SK-N-SH (cell line): Measurements from ENCODE around the gene ZFAND6. TPM values are rescaled to one million over a fixed set of nuclear protein-coding genes. Genes with fewer than 3 reads are reported as not detected.
A peak's percentile ranks its signal among the peaks of the same experiment; 100 is the strongest.

Source experiments
- CTCF ChIA-PET: fragments of 300-600, 350-600 bp; formaldehyde crosslinking; extraction: SDS; loops from one replicate; lab custom pipeline; 2021; lab: Yijun Ruan, JAX
- POLR2A ChIA-PET: fragments of 350-600 bp; sonication (Branson Sonifier 250); formaldehyde crosslinking; extraction: SDS; loops from one replicate; lab custom pipeline; 2020; ENCODE audit warnings: antibody characterized with exemption, inconsistent platforms; lab: Yijun Ruan, JAX
- DNase-seq: peaks from one replicate; pipeline ENCODE4 v3.0.0; 2012
- H2AFZ ChIP-seq: fragments of 200-600 bp; sonication (generic); 2 replicates; pipeline ENCODE4 v1.8.1; 2016; ENCODE audit warnings: antibody characterized with exemption, mild to moderate bottlenecking, low read depth
- H3F3A ChIP-seq: fragments of 200-600 bp; sonication (generic); replicated peaks from 2 replicates; pipeline ENCODE3; 2016; ENCODE audit warnings: antibody characterized with exemption, mild to moderate bottlenecking; ENCODE audit not compliant: insufficient read depth
- H3K27ac ChIP-seq, 2 experiments: fragments of 200-500 bp in 1 of 2; fragments of 200-600 bp in 1 of 2; sonication (Bioruptor generic) in 1 of 2; sonication (generic), shearing (Covaris generic) in 1 of 2; 2 replicates each; pipeline versions ENCODE4 v1.5.1 to v1.6.1; 2014 to 2016; ENCODE audit warnings: low read depth in 2 of 2, inconsistent platforms in 1 of 2, low read length in 1 of 2, mild to moderate bottlenecking in 1 of 2, mixed read lengths in 1 of 2
- H3K27me3 ChIP-seq: fragments of 200-600 bp; sonication (generic), shearing (Covaris generic); 2 replicates; pipeline ENCODE4 v1.6.1; 2016; ENCODE audit warnings: mixed run types; ENCODE audit not compliant: insufficient read depth
- H3K36me3 ChIP-seq, 2 experiments: fragments of 200-500 bp in 1 of 2; fragments of 200-600 bp in 1 of 2; sonication (Bioruptor generic) in 1 of 2; sonication (generic) in 1 of 2; replicated peaks in 1 of 2; 2 replicates each; pipeline versions ENCODE3 to v1.5.1; 2014 to 2016; ENCODE audit warnings: low read length in 1 of 2, mild to moderate bottlenecking in 1 of 2; ENCODE audit not compliant: insufficient read depth in 2 of 2, control insufficient read depth in 1 of 2
- H3K4me1 ChIP-seq, 2 experiments: fragments of 200-500 bp in 1 of 2; fragments of 200-600 bp in 1 of 2; sonication (Bioruptor generic) in 1 of 2; sonication (generic), shearing (Covaris generic) in 1 of 2; 2 replicates each; pipeline versions ENCODE4 v1.5.1 to v1.6.1; 2014 to 2016; ENCODE audit warnings: low read depth in 1 of 2, low read length in 1 of 2, mixed run types in 1 of 2; ENCODE audit not compliant: insufficient read depth in 2 of 2, control insufficient read depth in 1 of 2
- H3K4me2 ChIP-seq: fragments of 200-600 bp; sonication (generic), shearing (Covaris generic); 2 replicates; pipeline ENCODE4 v1.6.1; 2017; ENCODE audit warnings: mixed run types
- H3K4me3 ChIP-seq, 2 experiments: fragments of 200-500 bp in 1 of 2; fragments of 200-600 bp in 1 of 2; sonication (Bioruptor generic) in 1 of 2; sonication (generic), shearing (Covaris generic) in 1 of 2; 2 replicates each; pipeline versions ENCODE4 v1.5.1 to v1.8.1; 2014 to 2016; ENCODE audit warnings: low read depth in 2 of 2, inconsistent platforms in 1 of 2, low read length in 1 of 2, mild to moderate bottlenecking in 1 of 2, mixed read lengths in 1 of 2, moderate library complexity in 1 of 2
- H3K79me2 ChIP-seq: fragments of 200-600 bp; sonication (generic); 2 replicates; pipeline ENCODE4 v1.8.1; 2017; ENCODE audit warnings: mild to moderate bottlenecking; ENCODE audit not compliant: insufficient read depth
- H3K9ac ChIP-seq: fragments of 200-600 bp; sonication (generic); 2 replicates; pipeline ENCODE4 v1.6.1; 2017; ENCODE audit warnings: mixed run types
- H3K9me2 ChIP-seq: fragments of 200-600 bp; sonication (generic); 2 replicates; pipeline ENCODE4 v1.6.1; 2017; ENCODE audit warnings: mixed run types
- H3K9me3 ChIP-seq: fragments of 200-600 bp; sonication (generic); 2 replicates; pipeline ENCODE4 v1.6.1; 2017; ENCODE audit warnings: mixed run types, mild to moderate bottlenecking, moderate library complexity
- H4K20me1 ChIP-seq: fragments of 200-600 bp; sonication (generic); 2 replicates; pipeline ENCODE4 v1.6.1; 2017; ENCODE audit warnings: mild to moderate bottlenecking, mixed run types; ENCODE audit not compliant: insufficient read depth
- CTCF ChIP-seq: fragments of 200-600 bp; sonication (generic); IDR thresholded peaks from 2 replicates; pipeline ENCODE4 v1.6.1; 2017; ENCODE audit warnings: antibody characterized with exemption, mild to moderate bottlenecking, moderate library complexity
- ELF1 ChIP-seq: IDR thresholded peaks from 2 replicates; pipeline ENCODE4 v1.4.0; 2012
- EP300 ChIP-seq, 2 experiments: IDR thresholded peaks; 2 replicates each; pipeline versions ENCODE4 v1.4.0 to v1.6.1; 2012; ENCODE audit warnings: borderline replicate concordance in 1 of 2, low read depth in 1 of 2, low read length in 1 of 2
- FOSL2 ChIP-seq: IDR thresholded peaks from 2 replicates; pipeline ENCODE4 v1.4.0; 2012; ENCODE audit warnings: low read depth, mild to moderate bottlenecking, moderate library complexity, borderline replicate concordance
- FOXJ3 ChIP-seq: sonication (generic); formaldehyde crosslinking; IDR thresholded peaks from 2 replicates; pipeline ENCODE4 v1.5.1; 2020; ENCODE audit warnings: mild to moderate bottlenecking, missing genetic modification reagents
- FOXM1 ChIP-seq: IDR thresholded peaks from 2 replicates; pipeline ENCODE4 v1.4.0; 2012; ENCODE audit warnings: low read depth, mild to moderate bottlenecking
- GABPA ChIP-seq: IDR thresholded peaks from 2 replicates; pipeline ENCODE4 v1.4.0; 2012; ENCODE audit warnings: low read depth, mild to moderate bottlenecking
- GATA2 ChIP-seq: sonication (generic); formaldehyde crosslinking; IDR thresholded peaks from 2 replicates; pipeline ENCODE4 v1.5.0; 2020; ENCODE audit warnings: mild to moderate bottlenecking, missing genetic modification reagents
- IRF3 ChIP-seq: fragments of 150-350 bp; IDR thresholded peaks from 2 replicates; pipeline ENCODE4 v1.6.1; 2016; ENCODE audit warnings: mild to moderate bottlenecking, low read depth, low read length
- JUND ChIP-seq: IDR thresholded peaks from 2 replicates; pipeline ENCODE4 v1.4.0; 2012
- MAX ChIP-seq: IDR thresholded peaks from 2 replicates; pipeline ENCODE4 v1.4.0; 2012; ENCODE audit warnings: low read depth
- MEF2A ChIP-seq: IDR thresholded peaks from 2 replicates; pipeline ENCODE4 v1.4.0; 2012; ENCODE audit warnings: low read depth, borderline replicate concordance
- MXI1 ChIP-seq: IDR thresholded peaks from 2 replicates; pipeline ENCODE4 v1.6.1; 2012; ENCODE audit warnings: mild to moderate bottlenecking, low read depth, low read length, improper control_type of control experiment
- NFIC ChIP-seq: IDR thresholded peaks from 2 replicates; pipeline ENCODE4 v1.4.0; 2012; ENCODE audit warnings: borderline replicate concordance
- POLR2AphosphoS5 ChIP-seq: IDR thresholded peaks from 2 replicates; pipeline ENCODE4 v1.6.1; 2012; ENCODE audit warnings: low read depth, low read length
- RAD21 ChIP-seq: IDR thresholded peaks from 2 replicates; pipeline ENCODE4 v1.6.1; 2012; ENCODE audit warnings: mild to moderate bottlenecking, low read length
- RFX5 ChIP-seq: IDR thresholded peaks from 2 replicates; pipeline ENCODE4 v1.6.1; 2012; ENCODE audit warnings: mild to moderate bottlenecking, improper control_type of control experiment, low read length
- RXRA ChIP-seq: IDR thresholded peaks from 2 replicates; pipeline ENCODE4 v1.4.0; 2012; ENCODE audit warnings: low read depth, mild to moderate bottlenecking, borderline replicate concordance
- SMC3 ChIP-seq: IDR thresholded peaks from 2 replicates; pipeline ENCODE4 v1.6.1; 2012; ENCODE audit warnings: low read depth, low read length, improper control_type of control experiment
- TAF1 ChIP-seq: IDR thresholded peaks from 2 replicates; pipeline ENCODE4 v1.6.1; 2012; ENCODE audit warnings: low read depth, mild to moderate bottlenecking, low read length, moderate library complexity, borderline replicate concordance
- TCF12 ChIP-seq: IDR thresholded peaks from 2 replicates; pipeline ENCODE4 v1.4.0; 2012
- TEAD4 ChIP-seq: IDR thresholded peaks from 2 replicates; pipeline ENCODE4 v1.4.0; 2012; ENCODE audit warnings: mild to moderate bottlenecking, borderline replicate concordance; ENCODE audit not compliant: insufficient read depth
- USF1 ChIP-seq: IDR thresholded peaks from 2 replicates; pipeline ENCODE4 v1.4.0; 2012; ENCODE audit warnings: low read depth, borderline replicate concordance
- YY1 ChIP-seq: IDR thresholded peaks from 2 replicates; pipeline ENCODE4 v1.4.0; 2012; ENCODE audit warnings: low read depth, mild to moderate bottlenecking
- ZBTB33 ChIP-seq: IDR thresholded peaks from 2 replicates; pipeline ENCODE4 v1.4.0; 2012; ENCODE audit warnings: low read depth, borderline replicate concordance
- WGBS: methylation state at CpG from one replicate; pipeline ENCODE4 v1.1.6; 2017; ENCODE audit warnings: low lambda C conversion rate; 5-methylcytosine and 5-hydroxymethylcytosine counted together
- polyA plus RNA-seq, 3 experiments: library from polyadenylated mRNA; depleted of rRNA; stranded (reverse); fragments of >200 nt; gene quantifications; 2 replicates each; pipeline ENCODE4 v1.2.3, GENCODE V29; 2012

The ZFAND6 gene
- polyA plus RNA-seq, 1 of the 3 experiments (the other 2 are of a cell fraction): 90.1 TPM

- H3F3A ChIP-seq: no peaks in the 10 kb centered on the region
- DNase-seq: no peak
- H3K36me3 ChIP-seq: peaks cover 13 to 41% of the 10 kb centered on the region in 2 experiments
- CTCF ChIA-PET: interaction anchor here (3.1 kb wide), 1 partner anchor 12 kb away, joined by 18 read pairs; no protein-coding TSS in a partner anchor
- H3K9me3 ChIP-seq: no peaks in the 10 kb centered on the region
- WGBS: 79% methylated on average over 7 of the region's 7 CpGs
- no peak overlapping the region for H2AFZ ChIP-seq
- H3K9ac ChIP-seq: no peak overlapping the region
- no peaks in the 10 kb centered on the region for H3K9me2 ChIP-seq
- no peak overlapping the region for H3K4me3 ChIP-seq
- H4K20me1 ChIP-seq: no peaks in the 10 kb centered on the region
- no peak overlapping the region for H3K4me2 ChIP-seq
- no peak for TF ChIP-seq MEF2A
- no peak for TF ChIP-seq SMC3
- TF ChIP-seq CTCF: no peak
- peak; percentile 43; the same call in 1 of the 2 replicates for TF ChIP-seq ELF1
- TF ChIP-seq IRF3: no peak
- no peak for TF ChIP-seq FOXM1
- TF ChIP-seq TEAD4: no peak
- no peak for TF ChIP-seq RFX5
- TF ChIP-seq TAF1: no peak
- TF ChIP-seq FOSL2: peak; percentile 17; the same call in 1 of the 2 replicates
- no peak for TF ChIP-seq GATA2
- TF ChIP-seq TCF12: peak; percentile 13; the same call in 1 of the 2 replicates
- TF ChIP-seq RAD21: no peak
- TF ChIP-seq FOXJ3: no peak
- no peak for TF ChIP-seq JUND
- TF ChIP-seq RXRA: no peak
- TF ChIP-seq YY1: no peak
- peak; percentile 97 for TF ChIP-seq MAX
- TF ChIP-seq USF1: peak; percentile 63; the same call in 1 of the 2 replicates
- TF ChIP-seq EP300 (IDR thresholded peaks at IDR 0.05; ENCODE audit: borderline replicate concordance in 1 of 2, low read depth in 1 of 2, low read length in 1 of 2): no peak
- no peak for TF ChIP-seq NFIC
- TF ChIP-seq MXI1: no peak
- no peak for TF ChIP-seq ZBTB33
- no peak for TF ChIP-seq GABPA
- no peak for TF ChIP-seq POLR2AphosphoS5
- H3K4me1 ChIP-seq: no peaks in the 10 kb centered on the region; a peak in 1 of 4 replicates
- H3K79me2 ChIP-seq: no peaks in the 10 kb centered on the region
- H3K27ac ChIP-seq: peak overlapping the region in 1 of 2 experiments; percentile 6; a peak in 3 of 4 replicates
- POLR2A ChIA-PET: no interaction called here
- H3K27me3 ChIP-seq: no peaks in the 10 kb centered on the region
Observed at GRCh38 chr15:80160570-80161156, 101.2 kb downstream of the ZFAND6 start.
